Fibroblast of skin of right biceps (primary cell): ENCODE results near the gene NMT2.

Experiments
- DNase-seq: peaks from one replicate; pipeline ENCODE4 v3.0.0-alpha.2; 2013

Gene NMT2

DNA sequence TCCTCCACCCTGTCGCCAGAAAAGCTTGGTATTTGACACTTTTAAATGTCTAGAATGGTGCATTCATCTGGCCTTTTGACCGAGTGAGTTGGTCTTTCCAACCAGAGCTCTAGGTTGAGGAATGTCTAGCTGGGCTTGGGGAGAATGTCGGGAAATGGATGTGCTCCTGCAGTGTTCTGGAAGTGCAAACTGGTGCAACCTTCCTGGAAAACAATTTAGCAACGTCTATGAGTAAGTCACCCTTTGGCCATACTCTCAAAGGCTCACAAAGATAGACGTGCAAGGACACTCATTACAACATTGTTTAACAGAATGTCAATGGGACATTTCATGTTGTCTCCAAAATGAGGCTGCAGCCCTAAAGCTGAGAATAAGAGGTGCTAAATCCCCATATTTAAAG, 12.2 kb upstream of the NMT2 start:
- no peak for DNase-seq

DNA sequence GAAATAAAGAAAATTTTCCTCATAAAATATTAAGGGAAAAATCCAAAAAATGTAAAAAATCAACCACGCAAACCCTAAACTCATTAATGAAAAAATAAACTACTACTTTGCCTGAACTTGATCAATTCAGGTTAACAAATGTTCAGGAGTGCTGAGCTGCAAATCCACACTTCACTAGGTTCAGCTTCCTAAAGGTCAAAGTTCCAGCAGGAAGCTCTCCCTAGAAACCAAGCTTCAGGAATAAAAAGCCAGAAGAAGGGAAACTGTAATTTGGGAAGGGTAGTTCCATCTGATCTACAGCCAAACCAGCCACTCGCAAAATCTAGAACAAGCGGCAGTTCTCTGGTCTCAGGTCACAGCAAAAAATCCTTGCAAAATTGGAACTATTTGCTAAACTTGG, 7.8 kb upstream of the NMT2 start:
- DNase-seq = no peak

DNA sequence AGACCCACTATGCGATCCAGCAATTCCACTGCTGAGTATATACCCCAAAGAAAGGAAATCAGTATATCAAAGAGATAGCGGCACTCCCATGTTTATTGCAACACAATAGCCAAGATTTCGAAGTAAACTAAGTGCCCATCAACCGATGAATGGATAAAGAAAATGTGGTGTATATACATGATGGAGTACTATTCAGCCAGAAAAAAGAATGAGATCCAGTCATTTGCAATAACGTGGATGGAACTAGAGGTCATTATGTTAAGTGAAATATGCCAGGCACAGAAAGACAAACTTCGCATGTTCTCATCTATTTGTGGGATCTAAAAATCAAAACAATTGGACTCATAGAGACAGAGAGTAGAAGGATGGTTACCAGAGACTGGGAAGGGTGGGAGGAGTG, 7.1 kb upstream of the NMT2 start:
- DNase-seq = no peak

DNA sequence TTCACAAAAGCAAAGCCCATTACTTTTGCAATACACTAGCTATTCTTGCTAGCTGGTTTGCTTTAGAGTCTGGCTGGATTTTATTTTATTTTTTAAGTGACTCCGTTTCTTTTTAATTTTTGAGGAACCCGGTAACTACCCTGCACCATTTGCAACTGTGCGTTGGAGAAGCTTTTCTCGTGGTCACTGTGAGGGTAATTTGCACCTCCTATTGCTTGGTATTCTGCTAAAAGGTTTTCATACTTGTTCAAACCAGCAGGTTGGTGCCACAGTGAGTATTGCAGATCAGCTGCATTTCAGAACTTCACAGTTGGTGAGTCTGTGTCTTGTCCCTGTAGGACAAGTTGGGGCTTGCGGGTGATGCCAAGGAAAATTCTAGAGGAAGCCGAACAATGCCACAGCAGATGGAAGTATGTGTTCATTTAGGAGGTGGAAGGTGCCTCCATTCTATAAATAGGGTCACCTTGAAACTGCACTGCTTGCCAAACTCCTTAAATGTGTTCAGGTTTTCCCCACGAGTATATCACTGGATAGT, 3.9 kb upstream of the NMT2 start:
- no peak for DNase-seq

DNA sequence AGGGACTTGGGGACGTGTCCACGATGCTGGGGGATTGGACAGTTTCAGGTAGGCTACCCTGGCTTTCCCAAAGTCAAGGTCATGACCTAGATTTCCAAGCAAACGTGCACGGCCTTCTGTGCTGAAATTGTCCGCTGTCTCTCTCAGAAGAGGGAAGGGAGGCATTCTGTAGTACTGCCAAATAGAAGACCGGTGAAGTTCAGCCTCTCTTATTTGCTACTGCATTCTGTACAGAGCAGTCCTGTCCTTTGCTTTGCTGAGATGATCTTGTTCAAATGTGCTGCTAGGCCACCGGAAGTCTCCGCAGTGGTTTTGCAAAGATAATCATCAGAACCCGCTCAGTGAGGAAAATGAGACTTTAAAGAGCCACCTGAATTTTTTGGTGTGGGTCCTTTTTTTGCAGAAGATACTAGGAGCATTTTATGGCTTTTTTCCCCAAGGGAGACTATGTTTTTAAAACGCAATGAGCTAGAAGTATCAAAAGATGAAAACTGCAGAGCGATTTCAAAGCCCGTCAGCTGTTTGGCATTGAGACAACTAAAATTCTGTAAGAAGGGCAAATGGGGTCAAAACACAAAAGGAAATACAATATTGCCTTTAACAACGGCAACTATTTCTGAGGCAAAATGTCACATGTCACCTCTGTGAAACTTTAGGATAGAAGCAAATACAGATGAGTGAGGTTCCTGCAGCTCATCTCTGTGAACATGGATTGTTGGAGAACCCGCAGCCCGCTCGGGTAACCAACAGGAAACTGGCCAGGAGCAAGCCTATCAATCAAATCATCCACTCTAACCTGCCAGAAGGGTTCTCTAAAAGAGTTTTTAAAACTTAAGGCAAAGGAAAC, 1.3 kb upstream of the NMT2 start:
- DNase-seq = no peak

DNA sequence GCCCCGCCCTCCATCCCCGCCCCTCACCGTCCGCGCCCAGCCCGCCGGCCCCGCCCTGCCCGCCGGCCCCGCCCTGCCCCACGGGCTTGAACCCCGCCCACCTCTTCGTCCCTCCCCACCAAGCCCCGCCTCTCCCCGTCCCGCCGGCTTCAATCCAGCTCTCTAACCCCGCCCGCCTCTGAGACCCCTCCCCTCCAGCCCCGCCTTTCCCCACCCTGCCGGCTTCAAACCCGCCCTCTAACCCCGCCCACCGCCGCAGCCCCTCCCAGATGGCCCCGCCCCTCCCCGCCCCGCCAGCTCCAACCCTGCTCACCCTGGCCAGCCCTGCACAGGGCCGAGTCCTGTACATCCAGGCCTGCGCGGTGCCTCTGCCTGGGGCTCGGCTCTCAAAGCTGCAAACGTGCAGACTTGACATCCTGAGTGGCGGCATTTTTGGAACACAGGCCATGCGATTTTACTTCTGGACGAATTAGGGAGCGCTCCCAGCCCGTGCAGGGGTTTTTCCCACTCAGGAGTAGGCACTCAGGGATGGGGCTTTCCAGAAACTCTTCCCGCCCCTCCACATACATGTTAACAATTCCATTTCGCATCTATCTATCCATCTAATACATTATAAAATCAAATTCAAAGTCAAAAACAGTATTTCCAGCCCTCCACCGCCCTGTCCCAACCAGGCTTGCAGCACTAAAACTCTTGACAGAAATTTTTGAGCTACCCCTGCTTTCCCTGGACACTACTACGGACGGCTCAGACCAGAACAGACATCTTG, 477 bp upstream of the NMT2 start:
- DNase-seq = peak; percentile 95

DNA sequence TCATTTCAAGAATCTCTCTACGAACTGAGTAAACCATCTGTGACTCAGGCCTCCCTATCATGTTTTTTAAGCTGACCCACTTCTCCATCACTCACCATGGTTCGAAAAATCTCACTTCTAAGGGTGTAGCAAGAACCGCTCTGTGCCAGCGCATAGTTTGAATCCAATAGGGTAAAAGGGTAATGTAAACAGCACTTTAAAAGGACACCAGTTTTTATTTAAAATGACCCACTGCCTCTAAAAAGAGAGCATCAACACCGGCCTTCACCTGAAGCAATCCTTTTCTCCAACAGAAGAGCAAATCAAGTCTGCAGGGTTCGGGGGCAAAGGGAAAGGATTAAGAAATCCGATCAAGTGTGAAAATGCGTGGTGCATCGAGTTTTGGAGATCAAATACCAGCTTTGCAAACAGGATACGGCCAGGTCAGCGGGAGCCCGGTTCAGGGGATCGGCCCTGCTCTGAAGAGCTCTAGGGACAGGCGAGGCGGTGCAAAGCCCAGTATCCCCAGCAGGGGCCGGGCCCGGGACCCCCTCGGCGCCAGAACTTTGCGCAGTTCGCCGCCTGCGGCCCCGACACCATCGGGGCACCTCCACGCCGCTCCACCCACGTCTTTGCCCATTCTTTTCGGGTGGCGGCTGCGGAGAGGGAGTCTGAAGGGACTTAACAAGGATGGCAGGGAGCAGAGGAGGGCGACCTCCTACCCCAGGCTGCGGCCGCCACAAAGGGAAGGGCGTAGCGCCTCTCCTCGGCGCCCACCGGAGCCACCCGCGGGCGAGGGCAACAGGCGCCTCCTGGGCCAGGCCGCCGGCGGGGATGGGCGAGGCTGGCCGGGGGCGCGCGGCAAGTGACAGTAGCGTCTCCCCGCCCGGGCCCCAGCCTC, 842 bp downstream of the NMT2 start:
- peak; percentile 46 for DNase-seq

DNA sequence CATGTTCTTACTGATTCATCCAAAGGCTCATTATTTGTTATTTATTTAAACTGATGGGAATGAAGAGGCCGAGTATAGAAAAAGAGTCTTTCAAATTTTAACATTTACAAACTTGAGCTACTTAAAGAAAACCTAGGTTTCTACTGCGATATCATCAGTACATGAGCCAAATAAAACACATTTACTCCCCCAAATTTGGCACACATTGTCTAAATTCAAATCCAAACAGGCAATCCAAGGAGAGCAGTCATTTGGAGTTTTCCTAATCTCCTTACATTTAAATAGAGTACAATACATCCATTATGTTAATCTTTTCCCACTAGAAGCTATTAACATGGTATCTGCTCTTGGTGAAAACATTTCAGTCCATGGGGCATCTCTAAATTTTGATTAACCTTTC, 2.2 kb downstream of the NMT2 start:
- DNase-seq = no peak

DNA sequence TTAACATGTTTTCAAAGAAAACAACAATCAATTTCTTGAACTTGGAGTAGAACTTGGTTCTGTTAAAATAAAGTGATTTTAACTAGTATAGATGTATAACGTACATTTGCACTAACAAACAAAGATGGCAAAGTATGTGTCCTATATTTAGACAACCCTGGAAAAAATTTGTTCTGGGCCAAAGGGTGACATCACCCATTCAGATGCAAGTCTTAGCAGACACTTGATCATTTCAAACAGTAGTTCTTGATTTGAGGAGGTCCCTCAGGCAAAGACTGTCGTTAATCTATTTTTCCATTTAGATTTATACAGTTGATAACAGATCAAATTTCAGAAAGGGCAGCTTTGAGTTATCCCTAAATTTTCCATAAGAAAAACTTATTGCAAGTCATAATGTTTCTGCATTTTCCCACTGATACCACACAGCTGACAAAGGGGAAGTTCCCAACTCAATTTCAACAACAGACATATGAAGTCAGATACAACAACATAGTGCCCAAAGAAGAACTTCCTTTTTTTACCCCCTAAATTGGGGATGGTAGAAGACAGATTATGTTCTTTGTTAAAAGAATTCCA, 5.2 kb downstream of the NMT2 start:
- no peak for DNase-seq

DNA sequence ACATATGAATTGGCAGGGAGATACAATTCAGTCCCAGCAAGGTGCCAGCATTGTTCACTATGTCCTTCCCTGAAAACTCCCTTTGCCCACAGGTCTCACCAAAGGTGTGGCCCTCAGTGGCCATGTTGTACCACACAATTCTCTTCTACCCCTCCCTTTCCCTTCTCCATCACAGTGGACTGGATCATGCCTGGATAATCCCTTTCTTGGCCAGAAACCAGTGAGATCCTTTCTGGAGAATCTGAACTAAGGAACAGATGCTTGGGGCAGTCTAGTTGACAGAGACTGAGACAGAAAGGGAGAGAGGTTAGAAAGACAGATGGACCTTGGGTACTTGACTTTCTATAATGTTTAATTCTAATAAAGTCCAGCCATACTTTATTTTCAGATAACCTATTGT, 9.5 kb downstream of the NMT2 start:
- no peak for DNase-seq

DNA sequence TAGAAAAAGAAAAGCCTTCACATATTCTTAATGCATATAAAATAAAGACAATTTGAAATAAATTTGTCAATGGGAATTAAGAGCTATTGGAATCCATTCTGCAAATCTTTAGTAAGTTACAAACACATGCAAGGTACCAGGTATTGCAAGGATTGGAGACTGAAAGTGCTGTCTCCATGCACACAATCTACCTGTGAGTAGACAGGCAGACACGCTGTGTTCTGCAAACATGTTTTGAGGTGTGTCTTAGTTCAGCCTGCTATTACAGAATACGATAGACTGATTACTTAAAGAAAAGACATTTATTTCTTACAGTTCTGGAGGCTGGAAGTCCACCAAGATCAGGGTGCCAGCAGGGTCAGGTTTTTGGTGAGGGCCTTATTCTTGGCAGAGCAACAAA, 10.0 kb downstream of the NMT2 start:
- no peak for DNase-seq

DNA sequence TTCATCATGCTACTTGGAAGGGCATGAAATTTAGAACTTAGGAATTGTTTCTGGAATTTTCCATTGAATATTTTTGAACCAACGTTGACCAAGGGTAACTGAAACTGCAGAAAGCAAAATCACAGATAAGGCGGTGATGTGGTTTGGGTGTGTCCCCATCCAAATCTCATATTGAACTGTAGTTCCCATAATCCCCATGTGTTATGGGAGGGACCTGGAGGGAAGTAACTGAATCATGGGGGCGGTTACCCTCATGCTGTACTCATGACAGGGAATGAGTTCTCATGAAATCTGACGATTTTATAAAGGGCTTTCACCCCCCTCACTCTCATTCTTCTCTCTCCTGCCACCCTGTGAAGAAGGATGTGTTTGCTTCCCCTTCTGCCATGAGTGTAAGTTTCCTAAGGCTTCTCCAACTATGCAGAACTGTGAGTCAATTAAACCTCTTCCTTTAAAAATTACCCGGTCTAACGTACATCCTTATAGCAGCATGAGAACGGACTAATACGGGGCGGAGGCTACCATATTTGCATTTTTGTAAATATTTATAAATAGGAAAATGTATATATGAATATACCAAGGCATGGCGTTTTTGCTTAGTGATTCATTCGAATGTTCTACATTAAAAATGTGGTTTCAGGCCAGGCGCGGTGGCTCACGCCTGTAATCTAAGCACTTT, 12.4 kb downstream of the NMT2 start:
- no peak for DNase-seq

DNA sequence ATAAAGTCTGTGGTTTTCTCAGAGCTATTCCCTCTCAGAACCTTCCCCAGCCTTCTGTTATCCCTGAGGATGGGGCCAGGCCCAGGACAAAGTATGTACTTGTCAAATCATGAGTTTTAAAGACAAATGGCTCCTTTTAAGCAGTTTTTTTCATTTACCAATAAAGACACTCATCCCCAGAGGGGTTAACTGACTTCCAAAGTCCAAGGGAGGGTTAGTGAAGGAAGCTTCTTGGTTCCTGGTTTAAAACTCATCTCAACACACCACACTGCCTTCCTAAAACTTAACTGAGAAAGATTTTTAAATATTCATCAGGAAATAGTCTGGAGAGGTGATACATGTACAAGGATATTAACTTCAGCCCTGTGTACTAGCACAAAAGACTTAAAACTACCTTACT, 15.9 kb downstream of the NMT2 start:
- no peak for DNase-seq

DNA sequence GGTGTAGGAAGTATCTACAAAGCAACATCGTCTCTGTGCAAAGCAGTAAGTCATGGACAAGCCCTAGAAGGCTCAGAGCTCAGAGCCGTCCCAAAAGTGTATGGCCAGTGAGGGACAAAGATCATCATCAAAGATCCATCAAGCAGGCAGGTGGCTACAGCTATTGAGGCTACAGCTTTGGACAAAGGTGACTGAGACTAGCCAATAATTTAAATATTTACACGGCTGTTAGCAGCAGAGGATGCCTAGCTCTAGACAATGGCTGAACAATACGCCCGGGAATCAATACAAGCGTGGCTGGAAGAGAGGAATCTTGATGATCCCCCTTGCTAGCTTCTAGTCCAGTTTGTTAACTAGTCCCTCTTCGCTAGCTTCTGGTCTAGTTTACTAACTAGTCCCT, 17.9 kb downstream of the NMT2 start:
- DNase-seq = no peak

DNA sequence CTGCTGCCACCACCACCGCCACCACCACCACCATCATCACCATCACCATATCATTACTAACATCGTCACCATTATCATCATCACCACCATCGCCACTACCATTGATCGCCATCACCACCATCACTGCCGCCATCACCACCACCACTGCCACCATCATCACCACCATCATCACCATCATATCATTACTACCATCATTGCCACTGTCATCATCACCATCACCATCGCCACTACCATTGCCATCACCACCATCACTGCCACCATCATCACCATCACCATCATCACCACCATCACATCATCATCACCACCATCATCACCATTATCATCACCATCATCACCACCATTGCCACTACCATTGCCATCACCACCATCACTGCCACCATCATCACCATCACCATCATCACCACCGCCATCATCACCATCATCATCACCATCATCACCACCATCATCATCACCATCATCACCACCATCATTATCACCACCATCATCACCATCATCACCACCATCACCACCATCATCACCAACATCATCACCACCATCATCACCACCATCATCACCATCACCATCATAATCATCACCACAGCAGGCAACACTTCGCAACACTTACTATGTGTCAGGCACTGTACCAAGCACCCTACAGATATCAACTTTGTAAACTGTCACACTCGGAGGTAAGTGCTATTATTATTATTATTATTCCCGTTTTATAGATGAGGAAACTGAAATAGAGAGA, 19.3 kb downstream of the NMT2 start:
- no peak for DNase-seq

DNA sequence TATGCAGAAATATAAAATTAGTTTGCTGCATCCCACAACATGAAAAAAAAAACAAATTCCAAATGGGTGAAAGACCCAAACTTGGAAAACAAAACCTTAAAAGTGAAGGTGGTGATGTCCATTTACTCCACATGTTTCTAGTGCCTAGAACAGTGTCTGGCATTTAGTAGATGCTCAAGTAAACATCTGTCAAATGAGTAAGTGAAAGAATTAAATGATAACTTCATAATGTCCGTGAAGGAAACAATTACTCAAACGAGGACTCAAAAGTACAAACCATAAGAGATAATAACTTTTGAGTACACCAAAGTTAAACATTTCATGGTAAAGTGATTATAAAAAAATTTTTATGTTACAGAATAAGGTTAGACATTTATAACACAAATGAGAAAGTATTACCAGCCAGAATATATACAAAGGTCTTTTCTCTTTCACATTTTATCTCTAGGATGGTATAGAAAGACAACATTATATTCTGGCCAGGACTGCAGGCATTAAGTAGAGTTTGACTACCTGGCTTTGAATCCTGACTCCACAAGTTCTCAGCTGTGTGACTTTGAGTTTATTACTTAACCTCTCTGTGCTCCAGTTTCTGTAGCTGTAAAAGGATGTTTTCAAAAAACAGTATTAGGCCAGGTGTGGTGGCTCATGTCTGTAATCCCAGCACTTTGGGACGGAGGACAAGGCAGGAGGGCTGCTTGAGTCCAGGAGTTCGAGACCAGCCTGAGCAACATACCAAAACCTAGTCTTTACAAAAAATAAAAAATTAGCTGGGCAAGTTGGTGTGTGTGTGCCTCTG, 20.7 kb downstream of the NMT2 start:
- DNase-seq = no peak

DNA sequence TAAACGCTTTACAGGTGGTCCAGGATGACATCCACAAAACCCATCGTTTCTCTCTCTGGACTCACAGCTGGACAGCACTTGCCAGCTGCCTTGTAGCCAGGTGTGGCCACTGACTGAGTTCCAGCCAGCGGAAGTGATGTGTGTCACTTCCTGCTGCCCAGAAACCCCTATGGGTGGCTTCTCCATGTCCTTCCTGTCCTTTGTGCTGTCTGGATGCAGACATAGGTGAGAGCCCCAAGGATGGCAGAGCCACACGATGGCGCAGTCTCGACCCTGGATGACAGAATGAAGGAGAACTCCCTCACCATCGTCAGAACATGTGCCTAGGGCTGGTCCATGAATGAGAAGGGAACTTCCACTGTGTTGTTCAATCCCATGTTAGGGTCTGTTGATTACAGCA, 22.1 kb downstream of the NMT2 start:
- DNase-seq = no peak

DNA sequence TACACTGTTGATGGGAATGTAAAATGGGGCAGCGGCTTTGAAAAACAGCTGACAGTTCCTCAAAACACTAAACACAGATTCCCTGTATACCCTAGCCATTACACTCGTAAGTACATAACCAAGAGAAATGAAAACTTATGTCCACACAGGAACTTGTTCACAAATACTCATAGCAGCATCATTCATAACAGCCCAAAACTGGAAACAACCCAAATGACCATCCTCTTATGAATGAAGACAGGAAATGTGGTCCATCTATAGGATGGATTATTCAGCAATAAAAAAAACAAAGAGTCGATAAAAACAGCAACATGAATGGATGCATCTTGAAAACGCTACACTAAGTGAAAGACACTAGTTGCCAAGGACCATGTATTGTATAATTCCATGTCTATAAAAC, 23.7 kb downstream of the NMT2 start:
- DNase-seq = peak; percentile 77

DNA sequence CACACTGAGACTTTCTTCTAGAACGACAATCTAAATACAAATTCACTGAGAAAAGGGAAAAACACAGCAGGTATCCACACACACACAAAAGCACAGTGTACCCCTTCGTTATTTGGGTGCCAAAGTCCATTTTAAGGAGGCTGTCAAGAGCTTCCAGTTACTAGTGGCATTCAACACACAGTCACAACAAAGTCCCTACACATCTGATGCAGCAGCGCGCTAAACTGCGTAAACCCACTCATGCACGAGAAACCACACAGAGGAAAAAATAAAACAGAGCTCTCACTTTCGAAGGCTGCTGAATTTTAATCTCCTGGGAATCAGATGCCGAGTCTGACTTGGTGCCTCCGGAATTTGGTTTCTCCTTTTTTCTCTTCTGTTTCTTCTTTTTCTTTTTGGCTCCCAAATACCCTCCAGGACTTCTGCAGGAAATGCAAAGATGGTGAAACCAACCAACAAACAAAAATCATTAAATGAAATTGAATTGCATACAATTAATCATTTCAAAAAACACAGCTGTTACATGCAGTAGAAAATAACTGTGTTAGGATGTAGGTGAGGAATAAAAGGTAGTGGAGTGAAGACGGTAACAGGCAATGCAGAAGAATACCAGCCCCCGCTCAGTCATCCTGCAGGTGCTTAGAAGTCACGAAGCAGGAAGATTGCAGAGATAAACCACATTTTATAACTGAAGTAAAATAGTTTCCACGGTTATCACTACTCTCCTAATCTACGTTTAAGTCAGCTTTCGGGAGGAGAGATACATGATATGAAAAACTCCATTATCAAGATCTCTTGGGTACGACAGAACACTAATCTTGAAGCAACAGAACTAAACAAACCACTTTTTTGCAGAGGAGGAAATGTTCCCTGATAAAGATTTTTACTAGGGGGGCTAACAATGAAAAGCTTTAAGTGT, 27.1 kb downstream of the NMT2 start:
- peak; percentile 23 for DNase-seq
